Measurements from ENCODE around the gene KCNMA1. TPM values are rescaled to one million over a fixed set of nuclear protein-coding genes. Genes with fewer than 3 reads are reported as not detected.

The KCNMA1 gene
- total and polyA plus RNA-seq, 9 of the 15 experiments (the other 6 are each of a cell fraction or from before 2014, with no cell fraction given), result 0.01 to 0.95 (median 0.15) TPM; not detected in 4

GRCh38 chr10:77139252-77140160, 498.1 kb downstream of the KCNMA1 start:
- Histone ChIP-seq H3K36me3 (ENCODE audit: control insufficient read depth, insufficient read depth, low read length) (no peaks in the 10 kb centered on the region), H3K9ac (ENCODE audit: insufficient read depth in 1 of 2, low read depth in 2 of 2, low read length in 2 of 2) (no peak overlapping the region), H4K20me1 (replicated peaks; ENCODE audit: control insufficient read depth, insufficient read depth, low read length) (no peaks in the 10 kb centered on the region), H3K4me3 (no peak overlapping the region), H3K9me1 (ENCODE audit: control insufficient read depth, insufficient read depth, low read length) (no peaks in the 10 kb centered on the region), H3K4me2 (ENCODE audit: insufficient read depth, low read length) (no peak overlapping the region), H3K27ac (ENCODE audit: extremely low read depth, low read depth, low read length) (no peak overlapping the region), H3K4me1 (replicated peaks in 1 of 2; ENCODE audit: control insufficient read depth in 2 of 2, insufficient read depth in 2 of 2, low read length in 2 of 2) (no peaks in the 10 kb centered on the region), H3K79me2 (ENCODE audit: control insufficient read depth, insufficient read depth, low read length) (no peaks in the 10 kb centered on the region), H3K27me3 (ENCODE audit: control insufficient read depth in 2 of 2, insufficient read depth in 2 of 2, low read length in 2 of 2) (0 out of 5 replicates have a peak, but pooled peaks cover 0 to 10% of the 10 kb centered on the region in 2 experiments), H2AFZ (ENCODE audit: low read depth, low read length) (no peak overlapping the region), H3K9me3 (replicated peaks; ENCODE audit: control insufficient read depth, insufficient read depth, low read depth, low read length) (no peaks in the 10 kb centered on the region)
- WGBS (ENCODE audit: insufficient coverage, low coverage, missing lambda C conversion rate), result 3% methylated on average over 6 of the region's 6 CpGs
- intact Hi-C loops (cut with micrococcal nuclease) (no loop called here), in situ Hi-C loops (cut with MboI) (no loop called here)
- ChIA-PET POLR2A (interaction anchor here (0.8 kb wide), 1 partner anchor 9 kb away, joined by 3 read pairs; no protein-coding TSS in a partner anchor), CTCF (ENCODE audit: low intra/inter-chr PET ratio) (no interaction called here)
- DNase-seq (ENCODE audit: extremely low read depth in 1 of 4, low spot score in 3 of 4) (no peak), FAIRE-seq (no peak), ATAC-seq (no peak)
- no TSS peak for BruUV-seq (replicated peaks)
- no peak for TF ChIP-seq HMBOX1 (IDR thresholded peaks at IDR 0.05)
- no peak for TF ChIP-seq SMC3 (conservative IDR thresholded peaks at IDR 0.05; ENCODE audit: insufficient read depth, low read depth, low read length)
- TF ChIP-seq PHF21A (IDR thresholded peaks at IDR 0.05; ENCODE audit: borderline replicate concordance, low read depth), result no peak
- no peak for TF ChIP-seq ZFP1 (CRISPR knock-in tag; IDR thresholded peaks at IDR 0.05)
- no peak for TF ChIP-seq GTF3C2 (IDR thresholded peaks at IDR 0.05; ENCODE audit: borderline replicate concordance, extremely low read depth, insufficient read length)
- no peak for TF ChIP-seq CBFA2T2 (conservative IDR thresholded peaks at IDR 0.05)
- TF ChIP-seq ZNF280B (CRISPR knock-in tag; IDR thresholded peaks at IDR 0.05), result no peak
- no peak for TF ChIP-seq SAFB (IDR thresholded peaks at IDR 0.05; ENCODE audit: borderline replicate concordance, low read depth, low read length)
- no peak for TF ChIP-seq ADNP (tag; IDR thresholded peaks at IDR 0.05)
- TF ChIP-seq ZNF316 (IDR thresholded peaks at IDR 0.05), result peak; percentile 93
- TF ChIP-seq ZNF224 (CRISPR knock-in tag; IDR thresholded peaks at IDR 0.05), result no peak
- no peak for TF ChIP-seq NUFIP1 (IDR thresholded peaks at IDR 0.05; ENCODE audit: partially characterized antibody)
- no peak for TF ChIP-seq ASH1L (IDR thresholded peaks at IDR 0.05; ENCODE audit: borderline replicate concordance, low read depth, partially characterized antibody)
- no peak for TF ChIP-seq HSF4 (CRISPR knock-in tag; IDR thresholded peaks at IDR 0.05; ENCODE audit: borderline replicate concordance)
- TF ChIP-seq NFE2L1 (tag; IDR thresholded peaks at IDR 0.05; ENCODE audit: borderline replicate concordance, low read depth), result peak; percentile 45; the same call in 1 of the 2 replicates
- no peak for TF ChIP-seq ZC3H8 (IDR thresholded peaks at IDR 0.05)
- no peak for TF ChIP-seq ZNF3 (CRISPR knock-in tag; IDR thresholded peaks at IDR 0.05)
- TF ChIP-seq MAFK (IDR thresholded peaks at IDR 0.05; ENCODE audit: low read length), result peak; percentile 89
